HEK293 (cell line): ENCODE measurements around the gene MATN1.

Experiments used
- CTCF ChIA-PET: fragments of 350-600 bp; formaldehyde crosslinking; extraction: SDS; loops from one replicate; lab custom pipeline; 2021; ENCODE audit warnings: antibody characterized with exemption; lab: Yijun Ruan, JAX
- POLR2A ChIA-PET: fragments of 300-600 bp; formaldehyde crosslinking; extraction: SDS; loops from one replicate; lab custom pipeline; 2020; ENCODE audit warnings: antibody characterized with exemption, inconsistent platforms; lab: Yijun Ruan, JAX
- H3K27ac ChIP-seq: fragments of 200-500 bp; sonication (Bioruptor generic); 2 replicates; pipeline ENCODE4 v1.5.1; 2014; ENCODE audit warnings: low read depth, low read length, control low read depth, inconsistent platforms; ENCODE audit errors: extremely low read depth
- H3K36me3 ChIP-seq, 2 experiments: fragments of 200-500 bp in 1 of 2; sonication (Bioruptor generic) in 1 of 2; 1 replicate in 1 of 2; 2 replicates in 1 of 2; pipeline ENCODE4 v1.5.1; 2014 to 2017; ENCODE audit warnings: inconsistent platforms in 2 of 2, low read length in 2 of 2; ENCODE audit not compliant: control insufficient read depth in 2 of 2, insufficient read depth in 1 of 2
- H3K4me1 ChIP-seq: fragments of 200-500 bp; sonication (Bioruptor generic); 2 replicates; pipeline ENCODE4 v1.5.1; 2014; ENCODE audit warnings: mild to moderate bottlenecking, low read length, inconsistent platforms; ENCODE audit not compliant: control insufficient read depth, insufficient read depth
- H3K4me3 ChIP-seq: 2 replicates; pipeline ENCODE4 v1.5.1; 2011; ENCODE audit warnings: low read depth, mild to moderate bottlenecking, control low read depth, low read length, moderate library complexity
- H3K9me3 ChIP-seq: fragments of 200-500 bp; sonication (Bioruptor generic); 2 replicates; pipeline ENCODE4 v1.5.1; 2014; ENCODE audit warnings: low read depth, low read length, inconsistent platforms; ENCODE audit not compliant: control insufficient read depth, insufficient read depth
- BCL11B ChIP-seq: fragments of 450-650 bp; formaldehyde crosslinking; IDR thresholded peaks from 2 replicates; pipeline ENCODE4 v1.5.1; 2016; ENCODE audit warnings: low read depth, missing biosample characterization, missing genetic modification characterization
- ELK4 ChIP-seq: IDR thresholded peaks from 2 replicates; pipeline ENCODE4 v1.6.1; 2011; ENCODE audit warnings: mild to moderate bottlenecking, low read depth, low read length, borderline replicate concordance
- HOXA7 ChIP-seq: sonication (generic); formaldehyde crosslinking; IDR thresholded peaks from 2 replicates; pipeline ENCODE4 v1.8.1; 2022; ENCODE audit warnings: missing genetic modification reagents, borderline replicate concordance
- KLF1 ChIP-seq: fragments of 450-650 bp; formaldehyde crosslinking; IDR thresholded peaks from 2 replicates; pipeline ENCODE4 v1.5.1; 2016; ENCODE audit warnings: missing biosample characterization, missing genetic modification characterization
- KLF7 ChIP-seq: fragments of 450-650 bp; formaldehyde crosslinking; IDR thresholded peaks from 2 replicates; pipeline ENCODE4 v1.5.1; 2016; ENCODE audit warnings: missing biosample characterization, missing genetic modification characterization, borderline replicate concordance
- REST ChIP-seq: fragments of 450-650 bp; formaldehyde crosslinking; IDR thresholded peaks from 2 replicates; pipeline ENCODE4 v1.5.1; 2016; ENCODE audit warnings: missing biosample characterization, missing genetic modification characterization
- SCRT2 ChIP-seq: fragments of 450-650 bp; formaldehyde crosslinking; IDR thresholded peaks from 2 replicates; pipeline ENCODE4 v1.5.1; 2016; ENCODE audit warnings: missing biosample characterization, missing genetic modification characterization
- TCF7L2 ChIP-seq: IDR thresholded peaks from 2 replicates; pipeline ENCODE4 v1.6.1; 2011; ENCODE audit warnings: low read depth, mild to moderate bottlenecking, inconsistent platforms, low read length, moderate library complexity, borderline replicate concordance
- ZBTB6 ChIP-seq: fragments of 450-650 bp; formaldehyde crosslinking; IDR thresholded peaks from 2 replicates; pipeline ENCODE4 v1.5.1; 2017; ENCODE audit warnings: missing biosample characterization, missing genetic modification characterization
- ZBTB7A ChIP-seq: fragments of 450-650 bp; formaldehyde crosslinking; IDR thresholded peaks from 2 replicates; pipeline ENCODE4 v1.5.1; 2016; ENCODE audit warnings: low read depth, missing biosample characterization, missing genetic modification characterization
- ZNF248 ChIP-seq: fragments of 450-650 bp; formaldehyde crosslinking; IDR thresholded peaks from 2 replicates; pipeline ENCODE4 v1.5.1; 2017; ENCODE audit warnings: missing biosample characterization, missing genetic modification characterization
- ZNF274 ChIP-seq, 2 experiments: fragments of 200-500 bp in 1 of 2; fragments of 450-650 bp in 1 of 2; sonication (Bioruptor generic) in 1 of 2; formaldehyde crosslinking in 1 of 2; IDR thresholded peaks; 2 replicates each; pipeline versions ENCODE4 v1.5.1 to v1.6.1; 2014 to 2016; ENCODE audit warnings: borderline replicate concordance in 1 of 2, inconsistent platforms in 1 of 2, low read length in 1 of 2, missing biosample characterization in 1 of 2, missing genetic modification characterization in 1 of 2
- ZNF580 ChIP-seq: fragments of 450-650 bp; formaldehyde crosslinking; IDR thresholded peaks from 2 replicates; pipeline ENCODE4 v1.5.1; 2016; ENCODE audit warnings: missing biosample characterization, missing genetic modification characterization
- ZNF664 ChIP-seq: fragments of 450-650 bp; formaldehyde crosslinking; IDR thresholded peaks from 2 replicates; pipeline ENCODE4 v1.5.1; 2016; ENCODE audit warnings: missing biosample characterization, missing genetic modification characterization
- ZNF704 ChIP-seq: fragments of 450-650 bp; formaldehyde crosslinking; IDR thresholded peaks from 2 replicates; pipeline ENCODE4 v1.5.1; 2016; ENCODE audit warnings: missing biosample characterization, missing genetic modification characterization
- ZNF707 ChIP-seq: fragments of 450-650 bp; formaldehyde crosslinking; IDR thresholded peaks from 2 replicates; pipeline ENCODE4 v1.5.1; 2016; ENCODE audit warnings: missing biosample characterization, missing genetic modification characterization
- ZNF76 ChIP-seq: fragments of 450-650 bp; formaldehyde crosslinking; IDR thresholded peaks from 2 replicates; pipeline ENCODE4; 2016; ENCODE audit warnings: low read depth, missing biosample characterization, missing genetic modification characterization, borderline replicate concordance
- ZNF785 ChIP-seq: fragments of 450-650 bp; formaldehyde crosslinking; IDR thresholded peaks from 2 replicates; pipeline ENCODE4 v1.5.1; 2016; ENCODE audit warnings: missing biosample characterization, missing genetic modification characterization
- ZNF792 ChIP-seq: fragments of 450-650 bp; formaldehyde crosslinking; IDR thresholded peaks from 2 replicates; pipeline ENCODE4 v1.5.1; 2016; ENCODE audit warnings: missing biosample characterization, missing genetic modification characterization
- ZSCAN18 ChIP-seq: fragments of 450-650 bp; formaldehyde crosslinking; IDR thresholded peaks from 2 replicates; pipeline ENCODE4 v1.5.1; 2016; ENCODE audit warnings: missing biosample characterization, missing genetic modification characterization

The MATN1 gene

GRCh38 chr1:30755334-30755733 is 31.9 kb upstream of the MATN1 start:
- no peak for TF ChIP-seq TCF7L2
- TF ChIP-seq, all 188 proteins: peak for 0
- H3K4me3 ChIP-seq: no peak overlapping the region
- no peaks in the 10 kb centered on the region for H3K9me3 ChIP-seq
- no peaks in the 10 kb centered on the region for H3K4me1 ChIP-seq
- POLR2A ChIA-PET: no interaction called here
- no peak overlapping the region for H3K27ac ChIP-seq
- no peaks in the 10 kb centered on the region for H3K36me3 ChIP-seq
- CTCF ChIA-PET: interaction anchor here (0.6 to 1.2 kb wide), 3 partner anchors 36 to 985 kb away, joined by 3 to 4 read pairs (median 4); no protein-coding TSS in a partner anchor

GRCh38 chr1:30754684-30755171 is 31.3 kb upstream of the MATN1 start:
- CTCF ChIA-PET: interaction anchor here (0.7 to 1.2 kb wide), 5 partner anchors 14 to 1445 kb away, joined by 3 to 5 read pairs (median 3); no protein-coding TSS in a partner anchor
- TF ChIP-seq ZBTB7A (tag by site-specific recombination) (no peak), SCRT2 (tag by site-specific recombination) (peak; percentile 65)
- TF ChIP-seq, all 188 proteins: peak for 1
- POLR2A ChIA-PET: no interaction called here
- Histone ChIP-seq H3K4me3 (no peak overlapping the region), H3K9me3 (no peaks in the 10 kb centered on the region), H3K36me3 (no peaks in the 10 kb centered on the region), H3K27ac (no peak overlapping the region), H3K4me1 (no peaks in the 10 kb centered on the region)

GRCh38 chr1:30753660-30754123 is 30.3 kb upstream of the MATN1 start:
- no peak overlapping the region for H3K4me3 ChIP-seq
- no peaks in the 10 kb centered on the region for H3K36me3 ChIP-seq
- TF ChIP-seq ZNF785 (tag by site-specific recombination) (no peak), ZNF704 (tag by site-specific recombination) (no peak), ZNF274 (IDR thresholded peaks at IDR 0.05; ENCODE audit: low read length) (no peak), ZNF274 (tag by site-specific recombination; IDR thresholded peaks at IDR 0.05; ENCODE audit: borderline replicate concordance) (no peak), ZBTB6 (tag by site-specific recombination) (no peak), KLF1 (tag by site-specific recombination) (no peak), ZNF76 (tag by site-specific recombination) (no peak), BCL11B (tag by site-specific recombination) (no peak), ZNF664 (no peak), REST (no peak), KLF7 (tag by site-specific recombination) (no peak), ZSCAN18 (tag by site-specific recombination) (no peak), ELK4 (no peak), HOXA7 (CRISPR knock-in tag) (no peak), ZNF580 (no peak), ZNF248 (tag by site-specific recombination) (no peak), ZNF792 (no peak), ZNF707 (tag by site-specific recombination) (no peak)
- no peaks in the 10 kb centered on the region for H3K4me1 ChIP-seq
- no peak overlapping the region for H3K27ac ChIP-seq
- ChIA-PET POLR2A (no interaction called here), CTCF (interaction anchor here (0.9 to 1.0 kb wide), 2 partner anchors 25 to 26 kb away, joined by 3 to 4 read pairs; no protein-coding TSS in a partner anchor)
- H3K9me3 ChIP-seq: no peaks in the 10 kb centered on the region
